GDM1 (cell line): Measurements from ENCODE around the gene ABCA3.
"Not testable (repeated sequence)": the region's sequence is repeated elsewhere in the genome, so short reads cannot be mapped to it uniquely, and the experiment has no call there.

Experiments used
- DNase-seq: peaks from one replicate; lab custom pipeline; 2025; lab: John Stamatoyannopoulos, UW

ABCA3 gene

DNA sequence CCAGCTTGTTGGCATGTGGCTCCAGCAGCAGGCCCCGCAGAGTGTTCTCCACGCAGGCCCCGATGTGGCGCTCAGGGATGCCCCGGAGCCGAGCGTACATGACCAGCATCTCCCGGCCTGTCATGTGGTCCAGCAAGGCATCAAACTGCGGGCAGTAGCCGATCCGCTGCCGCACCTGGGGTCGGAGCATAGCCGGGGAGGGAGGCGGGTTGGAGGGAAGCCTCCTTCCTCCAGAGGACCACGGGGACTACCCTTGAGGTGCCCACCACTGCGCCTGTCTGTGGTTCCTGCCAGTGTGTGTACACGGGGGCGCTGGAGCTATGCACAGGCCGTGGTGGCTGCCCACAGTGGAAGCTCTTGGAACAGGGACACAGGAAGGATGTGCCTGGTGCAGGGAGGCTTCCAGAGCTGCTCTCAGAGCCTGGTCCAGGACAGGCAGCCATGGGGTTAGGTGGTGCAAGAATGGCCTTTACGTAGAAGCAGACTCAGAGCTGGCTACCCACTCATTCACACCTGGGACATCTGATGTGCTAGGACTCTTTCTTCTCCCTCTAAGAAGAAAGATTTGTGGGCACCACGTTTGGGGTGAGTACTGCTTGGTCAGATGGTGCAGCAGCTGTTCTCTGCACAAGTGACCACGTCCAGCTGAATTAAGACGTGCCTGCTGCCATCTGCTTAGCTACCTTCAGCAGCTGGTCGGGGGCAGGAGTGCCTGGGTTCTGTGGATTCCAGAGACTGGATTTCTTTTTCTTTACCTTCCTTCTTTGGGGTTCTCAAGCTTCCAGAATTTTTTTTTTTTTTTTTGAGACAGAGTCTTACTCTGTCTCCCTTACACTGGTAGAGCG lies 61.4 kb downstream of the ABCA3 start:
- no peak for DNase-seq

DNA sequence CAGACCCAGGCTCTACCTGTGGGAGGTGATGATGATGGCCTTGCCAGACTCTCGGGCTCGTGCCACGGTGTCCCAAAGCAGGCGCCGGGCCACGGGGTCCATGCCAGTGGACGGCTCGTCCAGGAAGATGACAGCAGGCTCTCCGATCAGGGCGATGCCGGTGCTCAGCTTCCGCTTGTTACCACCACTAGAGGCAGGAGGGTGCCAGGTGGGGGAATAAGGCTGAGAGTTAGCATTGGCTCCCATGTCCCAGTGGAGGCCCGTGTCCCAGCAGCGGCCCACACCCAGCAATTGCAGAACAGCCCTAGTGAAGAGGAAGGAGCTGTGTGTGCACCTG lies 62.3 kb downstream of the ABCA3 start:
- no peak for DNase-seq

DNA sequence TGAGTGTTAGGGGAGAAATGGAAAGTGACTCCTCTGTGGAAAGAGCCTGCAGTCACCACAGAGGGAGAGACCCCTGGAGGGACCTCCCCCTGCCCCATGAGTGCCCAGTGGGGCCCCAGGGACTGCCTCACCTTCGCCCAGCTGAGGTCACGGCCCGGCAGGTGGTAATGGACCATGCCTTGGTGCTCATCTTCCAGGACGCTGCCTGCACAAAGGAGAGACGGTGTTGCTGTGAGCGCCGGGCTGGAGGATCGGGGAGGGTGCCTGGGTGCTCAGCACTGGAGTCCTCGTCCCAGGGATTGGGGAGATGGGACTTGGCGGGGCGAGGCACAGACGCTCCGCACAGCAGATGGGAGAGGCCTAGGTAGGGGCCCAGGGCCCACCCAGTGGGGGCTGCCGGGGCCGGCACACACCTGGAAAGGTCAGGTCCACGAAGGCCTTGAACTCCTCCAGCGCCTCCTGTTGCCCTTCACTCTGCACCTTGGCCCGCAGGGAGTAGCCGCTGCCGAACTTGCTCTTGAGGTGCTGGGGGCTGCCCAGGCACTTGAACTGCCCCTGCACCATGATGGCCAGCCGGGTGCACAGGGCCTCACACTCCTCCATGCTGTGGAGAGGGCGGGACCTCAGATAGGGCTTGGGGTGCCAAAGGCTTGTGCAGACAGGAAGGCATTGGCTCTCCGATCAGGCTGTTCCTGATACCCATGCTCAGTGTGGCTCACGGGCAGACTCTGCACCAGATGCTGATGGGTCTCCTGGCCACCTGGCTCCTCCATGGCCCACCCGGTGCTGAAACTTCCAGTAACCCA lies 62.9 kb downstream of the ABCA3 start:
- DNase-seq: no peak

DNA sequence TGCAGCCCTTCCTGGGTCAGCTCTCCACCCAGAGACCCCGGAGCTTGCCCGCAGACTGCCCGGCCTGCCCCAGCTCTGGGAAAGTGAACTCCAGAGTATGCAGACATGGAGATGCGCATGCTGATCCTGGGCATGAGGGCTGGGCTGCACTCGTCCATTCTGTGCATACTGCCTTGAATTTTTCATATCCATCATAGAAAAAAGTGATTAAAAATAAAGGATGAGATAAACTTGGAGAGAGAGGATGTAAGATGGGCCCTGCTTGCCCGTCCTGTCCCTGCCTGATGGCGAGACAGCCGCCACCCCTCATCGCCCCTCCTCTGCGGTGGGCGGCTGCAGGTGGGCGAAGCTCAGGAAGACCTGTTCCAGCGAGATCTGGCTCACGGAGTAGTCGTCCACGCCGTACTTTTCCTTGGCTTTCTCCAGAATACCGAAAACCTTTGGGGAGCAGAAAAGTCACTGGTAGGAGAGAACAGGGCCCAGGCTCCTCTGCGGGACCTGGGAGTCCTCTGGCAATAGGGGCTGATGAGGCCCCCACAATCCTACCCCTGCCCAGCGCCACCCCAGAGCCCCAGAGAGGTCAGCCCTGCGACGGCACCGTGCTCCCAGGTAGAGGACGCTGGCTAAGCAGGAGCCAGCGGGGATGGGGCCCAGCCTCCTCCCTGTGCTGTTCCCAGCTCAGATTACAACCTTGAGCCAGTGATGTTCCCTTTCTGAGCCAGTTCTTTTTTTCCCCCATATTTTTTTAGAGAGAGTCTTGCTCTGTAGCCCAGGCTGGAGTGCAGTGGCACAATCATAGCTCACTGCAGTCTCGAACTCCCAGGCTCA lies 63.9 kb downstream of the ABCA3 start:
- no peak for DNase-seq

DNA sequence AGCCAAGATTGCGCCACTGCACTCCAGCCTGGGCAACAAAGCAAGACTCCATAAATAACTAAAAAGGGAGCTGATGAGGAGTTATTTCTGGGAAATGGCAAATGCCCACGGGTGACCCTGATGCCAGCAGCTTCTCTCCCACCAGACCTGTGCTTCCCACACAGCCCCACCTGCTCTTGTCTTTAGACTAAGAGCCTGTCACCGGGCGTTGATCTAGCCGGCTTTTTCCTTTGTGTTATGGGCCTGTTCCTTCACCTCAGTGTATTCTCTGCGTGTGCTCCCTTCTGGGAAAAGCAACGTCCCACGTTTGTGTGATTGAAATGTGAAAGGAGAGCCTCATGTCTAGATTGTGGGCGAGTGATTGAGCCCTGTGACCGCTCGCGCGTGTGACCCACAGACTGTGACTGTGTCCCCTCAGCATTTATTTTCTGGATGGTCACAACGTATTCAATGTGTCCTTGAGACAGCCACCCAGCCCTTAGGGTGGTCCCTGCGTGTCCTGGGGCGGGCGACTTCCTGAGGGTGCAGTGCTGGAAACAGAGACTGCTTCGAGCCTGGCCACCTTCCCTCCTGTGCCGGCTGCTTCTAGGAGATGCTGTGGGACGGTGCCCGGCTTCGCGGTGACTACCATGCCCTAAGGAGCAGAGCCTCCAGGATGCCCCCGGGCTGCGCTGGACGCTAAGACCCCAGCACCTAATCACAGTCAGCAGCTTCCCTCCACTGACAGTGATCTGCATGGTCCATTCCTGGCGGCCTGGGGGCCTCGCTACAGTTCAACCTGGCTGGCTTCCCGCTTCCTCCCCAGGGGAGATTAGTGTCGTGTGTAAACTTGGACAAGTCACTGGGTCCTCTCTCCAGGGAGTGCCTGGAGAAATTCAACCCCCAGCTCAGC lies 64.8 kb downstream of the ABCA3 start:
- no peak for DNase-seq

DNA sequence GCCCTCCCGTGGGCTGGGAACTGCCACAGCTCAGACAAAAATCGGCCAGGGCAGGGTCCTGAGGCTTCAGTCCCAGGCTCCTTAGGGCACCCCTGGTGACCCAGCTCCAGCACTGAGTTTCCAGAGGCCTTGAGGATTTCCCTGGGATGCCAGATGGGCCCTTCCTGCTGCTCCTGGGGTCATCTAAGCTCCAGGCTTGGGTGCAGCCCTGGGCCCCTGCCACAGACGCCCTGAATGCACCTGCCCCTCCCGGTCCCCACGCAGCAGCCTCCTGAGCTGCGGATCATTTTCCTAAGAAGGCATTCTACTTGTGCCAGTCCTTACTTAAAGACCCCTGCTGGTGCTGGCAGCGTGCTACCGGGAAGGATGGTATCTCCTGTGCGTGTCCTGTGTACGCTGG lies 66.6 kb downstream of the ABCA3 start:
- no peak for DNase-seq

DNA sequence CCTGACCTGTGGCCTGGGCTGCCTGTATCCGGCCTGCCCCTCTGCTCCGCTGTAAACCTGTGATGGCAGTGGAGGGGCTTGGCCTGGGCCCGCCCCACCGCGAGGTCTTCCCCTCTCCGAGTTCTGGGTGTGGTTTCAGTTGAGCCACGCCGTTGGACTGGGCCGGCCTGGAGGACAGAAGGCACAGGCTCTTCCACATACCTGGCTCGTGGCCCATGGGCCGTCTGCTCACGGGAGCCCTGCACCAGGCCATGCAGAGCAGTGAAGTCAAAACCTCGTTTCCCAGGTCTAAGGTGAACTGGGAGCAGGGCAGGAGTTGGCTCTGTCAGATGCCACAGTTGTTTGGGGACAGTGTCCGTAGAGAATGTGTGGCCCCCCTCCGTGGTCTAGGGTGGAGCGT lies 67.0 kb downstream of the ABCA3 start:
- DNase-seq: no peak

DNA sequence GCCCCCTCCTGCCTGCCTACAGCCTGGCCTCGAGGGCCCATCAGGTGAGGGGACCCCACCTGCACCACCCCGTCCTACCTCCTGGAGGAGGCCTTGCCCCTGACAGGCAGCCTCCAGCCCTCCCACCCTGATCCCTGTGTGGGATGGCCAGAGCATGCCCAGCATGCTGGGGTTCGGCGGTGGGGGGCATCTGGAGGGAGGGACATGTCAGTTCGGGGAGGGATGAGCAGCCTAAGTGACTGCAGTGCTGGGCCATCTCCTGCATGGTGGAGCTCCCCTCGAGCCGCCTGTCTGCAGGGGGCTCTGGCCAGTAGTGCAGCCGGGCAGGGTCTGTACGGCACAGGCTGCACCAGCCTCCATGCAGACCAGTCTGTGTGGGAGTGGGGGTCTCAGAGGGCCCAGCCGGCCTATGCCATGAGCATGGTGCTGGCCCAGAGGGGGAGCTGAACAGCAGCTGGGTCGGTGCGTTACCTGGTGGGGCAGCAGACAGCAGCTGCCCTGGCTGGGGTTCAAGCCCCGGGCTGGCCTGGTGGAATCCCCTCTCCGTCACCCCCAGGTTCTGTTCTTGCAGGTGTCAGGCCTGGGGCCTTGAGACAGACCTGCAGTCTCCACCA lies 68.6 kb downstream of the ABCA3 start:
- no peak for DNase-seq

DNA sequence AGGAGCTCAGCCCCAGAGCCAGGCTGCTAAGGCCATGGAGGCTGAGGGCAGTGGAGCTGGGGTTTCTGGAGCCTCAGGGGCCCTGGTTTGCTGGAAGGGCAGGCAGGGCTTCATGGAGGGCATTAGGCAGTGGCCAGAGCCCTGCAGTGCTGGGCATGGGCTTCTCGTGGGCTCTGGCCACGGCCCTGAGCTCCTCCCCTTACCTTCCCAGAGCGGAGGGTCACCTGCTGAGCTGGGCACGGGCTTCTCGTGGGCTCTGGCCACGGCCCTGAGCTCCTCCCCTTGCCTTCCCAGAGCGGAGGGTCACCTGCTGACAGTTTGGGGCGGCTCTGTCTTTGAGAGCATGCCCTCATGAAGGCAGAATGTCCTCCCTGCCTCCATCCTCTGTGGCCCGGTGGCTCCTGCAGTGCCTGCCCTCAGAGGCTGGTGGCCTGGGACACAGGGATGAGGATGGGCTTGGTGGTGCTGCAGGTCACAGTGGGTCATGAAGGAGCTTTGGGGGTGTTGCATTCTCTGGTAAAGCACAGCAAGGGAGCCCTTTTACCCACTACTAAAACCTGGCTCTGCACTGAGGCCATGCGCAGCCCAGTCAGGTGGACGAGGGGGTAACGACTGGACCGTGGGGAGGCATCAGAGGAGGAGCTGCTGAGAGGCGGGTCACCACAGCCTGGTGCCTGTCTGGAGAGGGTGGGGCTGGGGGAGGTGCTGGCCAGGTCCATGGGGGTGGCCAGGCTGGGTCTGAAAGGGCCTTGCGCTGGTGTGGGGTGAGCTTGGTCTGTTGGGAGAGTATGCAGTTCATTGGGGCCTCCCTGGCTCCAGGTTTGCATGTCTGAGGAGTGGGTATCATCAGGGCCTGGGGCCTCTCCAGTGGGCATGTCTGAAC lies 69.7 kb downstream of the ABCA3 start:
- no peak for DNase-seq

DNA sequence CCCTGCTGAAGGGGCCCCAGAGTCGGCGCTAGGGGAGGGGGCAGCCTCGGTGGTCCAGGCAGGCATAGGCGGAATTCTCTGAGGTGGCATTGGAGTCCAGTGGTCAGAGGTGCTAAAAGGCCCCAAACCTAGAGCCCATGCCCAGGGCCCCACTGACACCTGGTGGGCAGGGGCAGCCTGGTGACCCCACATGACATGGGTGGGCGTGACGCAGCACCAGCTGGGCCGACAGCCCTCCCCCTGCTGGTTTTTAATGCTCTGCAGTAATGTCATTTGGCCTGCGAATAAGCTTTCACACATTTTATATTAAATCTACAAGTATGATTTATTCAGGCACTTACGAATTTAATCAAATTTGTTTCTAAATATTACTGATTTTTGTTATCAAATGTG lies 70.5 kb downstream of the ABCA3 start:
- no peak for DNase-seq

DNA sequence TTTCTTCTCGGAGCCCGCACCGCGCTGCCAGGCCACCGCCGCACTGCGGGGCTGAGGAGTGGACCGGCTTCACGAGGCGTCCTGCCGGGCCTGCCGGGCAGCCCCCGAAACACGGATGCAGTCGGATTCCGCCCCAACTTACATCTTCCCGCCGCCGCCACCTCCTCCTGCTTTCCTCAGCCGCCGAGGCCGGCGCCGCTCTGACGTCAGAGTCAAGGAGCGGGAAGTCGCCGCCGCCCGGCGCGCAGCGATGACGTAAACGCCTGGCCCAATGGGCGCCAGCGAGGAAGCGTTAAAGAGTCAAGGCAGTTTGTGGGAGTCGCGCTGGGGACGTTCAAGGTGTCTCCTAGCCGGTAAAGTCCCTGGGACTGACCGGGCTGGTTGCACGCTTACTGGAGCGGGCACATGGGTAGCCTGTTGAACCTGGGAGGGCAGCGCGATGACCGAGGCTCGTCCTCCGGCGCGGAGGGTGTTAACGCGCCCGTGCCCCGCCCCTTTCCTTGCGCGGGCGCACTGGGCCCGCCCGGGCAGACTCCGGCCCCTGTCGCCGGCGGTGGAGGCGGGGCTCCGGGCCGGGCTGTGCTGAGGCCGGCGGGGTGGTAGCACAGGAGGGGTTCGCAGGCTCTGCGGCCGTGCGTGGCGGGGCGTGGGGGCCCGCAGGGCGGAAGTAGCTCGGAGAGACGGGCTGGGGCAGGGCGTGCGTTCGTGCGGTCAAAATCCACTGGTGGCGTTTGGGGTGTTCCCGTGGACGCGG lies 72.4 kb downstream of the ABCA3 start, which contains the start of gene RNPS1:
Gene RNPS1 (minus strand): TSS at position 214 of the 754 bp plus-strand sequence. CDS start 3,483 bp downstream, outside the sequence.
- peak; percentile 91 for DNase-seq

DNA sequence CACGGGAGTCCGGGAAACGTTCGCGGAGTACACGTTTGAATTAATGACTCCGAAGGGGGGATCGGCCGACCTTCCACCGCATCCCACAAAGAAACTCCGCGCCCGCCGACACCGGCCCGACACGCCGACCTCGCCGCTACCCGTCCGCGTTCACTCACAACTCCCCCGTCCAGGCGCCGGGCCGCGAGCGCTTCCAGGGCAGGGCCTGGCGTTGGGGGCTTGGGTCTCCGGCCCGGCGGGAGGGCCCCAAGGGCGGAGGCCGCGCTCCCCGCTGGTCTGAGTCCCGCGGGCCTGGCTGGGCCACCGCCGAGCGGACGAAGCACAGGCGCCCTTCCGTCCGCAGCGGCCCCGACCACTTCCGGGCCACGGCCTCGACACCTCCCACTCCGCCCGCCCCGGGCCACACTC lies 73.0 kb downstream of the ABCA3 start:
- DNase-seq: not testable (repeated sequence)

DNA sequence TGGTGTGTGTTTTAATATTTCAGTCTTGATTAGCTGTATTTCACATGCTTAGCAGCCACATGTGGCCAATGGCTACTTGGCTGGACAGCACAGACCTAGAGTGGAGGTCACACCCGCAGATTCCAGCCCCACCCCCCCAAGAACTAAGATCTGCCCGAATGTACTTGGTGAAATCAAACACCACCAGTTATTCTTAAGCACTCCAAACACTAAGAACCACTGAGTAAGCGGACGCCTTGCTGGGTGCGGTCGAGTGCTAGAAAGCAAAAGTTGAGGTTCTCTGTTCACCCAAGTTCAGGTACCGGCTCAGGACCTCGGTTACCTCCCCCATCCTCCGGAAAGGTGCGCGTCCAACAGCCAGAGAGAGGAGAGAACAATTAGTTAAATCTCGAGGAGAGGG lies 73.6 kb downstream of the ABCA3 start:
- DNase-seq: not testable (repeated sequence)

DNA sequence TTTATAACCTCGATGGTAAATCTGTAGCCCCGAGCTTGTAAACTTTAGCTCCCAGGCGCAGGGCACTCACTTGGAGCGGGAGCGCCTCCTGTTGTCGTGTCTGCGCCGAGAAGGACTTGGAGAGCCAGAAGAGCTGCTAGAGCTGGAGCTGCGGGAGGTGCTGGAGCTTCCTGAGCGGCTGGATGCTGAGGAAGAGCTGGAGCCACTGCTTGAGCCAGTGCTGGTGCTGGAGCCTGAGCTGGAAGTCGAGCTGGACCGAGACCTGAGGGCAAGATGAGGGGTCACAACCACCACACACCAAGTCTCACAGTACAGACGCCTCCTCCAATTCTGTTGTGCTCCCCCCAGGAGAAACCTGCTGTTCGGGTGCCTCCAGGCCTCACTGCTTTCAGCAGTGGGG lies 77.5 kb downstream of the ABCA3 start:
- DNase-seq: not testable (repeated sequence)

DNA sequence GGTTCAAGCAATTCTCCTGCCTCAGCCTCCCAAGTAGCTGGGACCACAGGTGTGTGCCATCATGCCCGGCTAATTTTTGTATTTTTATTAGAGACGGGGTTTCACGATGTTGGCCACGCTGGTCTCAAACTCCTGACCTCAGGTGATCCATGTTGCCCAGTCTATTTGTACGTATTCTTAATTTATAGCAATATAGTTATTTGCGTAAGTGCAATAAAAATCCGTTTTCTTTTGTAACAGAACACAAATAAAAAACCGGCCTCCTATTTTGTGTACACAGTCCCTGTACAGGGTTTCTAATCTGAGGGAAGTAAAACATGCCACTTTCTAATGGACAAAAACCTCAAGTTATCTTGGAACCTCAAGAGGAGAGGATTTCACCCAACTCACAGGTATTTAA lies 80.3 kb downstream of the ABCA3 start:
- no peak for DNase-seq

DNA sequence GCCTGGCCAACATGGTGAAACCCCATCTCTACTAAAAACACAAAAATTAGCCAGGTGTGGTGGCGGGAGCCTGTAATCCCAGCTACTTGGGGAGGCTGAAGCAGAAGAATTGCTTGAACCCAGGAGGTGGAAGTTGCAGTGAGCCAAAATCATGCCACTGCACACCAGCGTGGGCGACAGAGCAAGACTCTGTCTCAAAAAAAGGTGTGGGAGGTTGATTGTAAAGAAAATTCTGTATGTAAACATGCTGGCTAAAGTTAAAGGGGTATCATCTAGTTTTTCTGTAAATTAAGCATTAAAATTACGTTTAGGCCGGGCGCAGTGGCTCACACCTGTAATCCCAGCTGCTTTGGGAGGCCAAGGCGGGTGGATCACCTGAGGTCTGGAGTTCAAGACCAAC lies 82.0 kb downstream of the ABCA3 start:
- not testable (repeated sequence) for DNase-seq

DNA sequence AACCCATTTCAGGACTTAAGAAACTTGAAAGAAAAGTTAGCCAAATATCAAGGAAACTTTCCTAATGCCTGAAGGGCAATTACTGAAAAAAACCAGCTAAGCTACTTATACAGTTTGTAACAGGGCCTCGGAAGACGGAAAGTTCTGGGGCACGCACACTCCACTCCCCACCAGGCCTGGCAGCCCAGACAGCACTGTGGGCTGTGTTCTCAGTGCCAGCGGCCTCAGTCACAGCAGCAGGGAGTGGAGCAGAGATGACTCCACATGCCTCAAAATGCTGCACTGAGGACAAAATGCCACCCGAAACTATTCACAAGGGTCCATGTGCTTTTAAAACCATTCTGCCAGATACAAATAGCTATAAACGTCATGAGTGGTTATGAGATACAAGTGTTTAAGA lies 82.8 kb downstream of the ABCA3 start:
- no peak for DNase-seq

DNA sequence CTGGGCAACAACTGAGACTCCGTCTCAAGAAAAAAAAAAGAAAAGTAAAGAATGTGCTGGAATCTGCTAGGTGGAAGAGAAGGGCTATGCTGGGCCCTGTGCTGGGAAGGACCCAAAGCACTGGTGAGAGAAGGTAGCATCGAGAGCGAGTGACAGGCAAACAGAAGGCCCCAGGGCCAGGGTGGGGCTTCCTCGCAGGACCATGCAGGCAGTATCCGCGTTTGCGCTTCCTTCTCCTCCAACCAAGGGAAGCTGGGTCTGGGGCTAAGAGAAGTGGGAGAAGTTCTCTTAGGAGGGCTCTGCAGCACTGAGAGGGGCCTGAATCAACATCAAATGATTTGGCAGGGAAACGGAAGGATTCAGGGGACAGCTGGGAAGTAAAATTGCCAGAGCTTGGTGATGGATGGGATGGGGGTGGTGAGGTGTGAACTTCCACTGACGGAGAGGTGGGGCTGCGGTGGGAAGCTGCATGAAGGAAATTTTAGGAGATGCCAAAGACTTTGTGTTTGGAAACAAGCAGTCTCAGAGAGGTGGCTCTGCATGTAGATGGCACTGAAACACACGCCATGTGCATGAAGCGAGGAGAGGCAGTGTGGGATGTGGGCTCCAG lies 83.9 kb downstream of the ABCA3 start:
- DNase-seq: no peak

DNA sequence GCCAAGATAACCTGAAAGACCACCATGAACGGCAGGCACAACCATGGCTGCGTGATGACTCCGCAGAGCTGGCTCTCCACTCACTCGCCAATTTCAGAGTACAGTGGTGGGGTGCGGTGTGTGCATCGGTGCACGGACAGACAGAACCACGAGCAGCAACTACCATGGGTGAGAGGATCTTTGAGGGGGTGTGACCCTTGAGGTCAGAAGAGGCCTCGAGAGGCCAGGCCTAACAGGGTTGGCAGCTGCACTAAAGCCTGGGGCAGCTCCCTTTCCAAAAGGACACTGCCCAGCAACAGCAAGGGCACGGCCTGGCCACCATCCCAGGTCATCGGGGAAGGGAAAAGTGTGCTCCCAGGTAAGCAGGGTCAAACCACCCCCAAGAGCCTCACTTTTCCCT lies 87.2 kb downstream of the ABCA3 start:
- no peak for DNase-seq
